ENCODE measurements around the gene AXL.
"Not testable (repeated sequence)": the region's sequence is repeated elsewhere in the genome, so short reads cannot be mapped to it uniquely, and the experiment has no call there.

Gene AXL
- total RNA-seq = 0 to 0.11 (median 0.04) reads per million in 3 experiments

GRCh38 chr19:41218615-41219507 lies at the start of gene AXL:
TSS of gene AXL (plus strand) at chr19:41219223. CDS start at chr19:41219393, 170 bp downstream.
- DNase-seq = no peak

DNA sequence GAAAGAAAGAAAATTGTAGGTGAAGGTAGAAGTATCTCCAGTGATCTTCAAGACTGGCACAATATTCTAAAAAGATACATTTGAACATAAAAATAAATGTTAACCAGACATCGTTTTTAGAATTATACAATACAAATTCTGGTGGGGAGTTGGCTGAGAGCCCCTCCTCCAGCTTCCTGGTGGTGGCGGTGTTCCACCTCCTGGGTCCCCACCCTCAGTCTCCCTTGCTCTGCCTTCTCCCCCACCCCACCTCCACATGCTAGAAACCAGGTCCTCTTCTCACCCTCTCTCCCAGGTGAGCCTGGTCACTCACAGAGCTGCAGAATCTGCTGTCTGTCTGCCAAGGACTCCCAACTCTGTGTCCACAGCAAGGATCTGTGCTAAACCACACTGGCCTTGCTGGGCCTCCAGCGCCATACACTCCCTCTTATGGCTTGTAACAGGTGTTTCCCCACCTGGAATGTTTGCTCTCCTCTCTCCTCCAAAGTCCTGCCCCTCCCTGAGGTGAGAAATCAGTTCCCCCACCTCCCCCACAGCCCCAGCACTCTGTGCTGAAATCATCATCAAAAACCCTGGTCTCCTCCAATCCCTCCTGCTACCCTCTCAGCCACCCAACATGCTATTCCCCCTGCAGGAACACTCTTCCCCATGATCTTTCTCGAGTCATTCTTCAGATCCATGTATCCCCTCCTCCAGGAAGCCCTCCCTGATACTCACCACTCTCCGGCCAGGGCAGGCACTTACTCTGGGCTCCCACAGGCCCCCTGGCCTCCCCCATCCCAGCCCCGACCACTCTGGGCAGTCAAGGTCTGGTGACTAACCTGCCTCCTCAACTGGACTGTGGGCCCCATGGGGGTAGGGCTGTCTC lies 46.5 kb upstream of the AXL start:
- no peak for DNase-seq

GRCh38 chr19:41174297-41174928 lies 44.6 kb upstream of the AXL start:
- DNase-seq = no peak

GRCh38 chr19:41175801-41176777 lies 42.9 kb upstream of the AXL start:
- DNase-seq = peak; percentile 11

DNA sequence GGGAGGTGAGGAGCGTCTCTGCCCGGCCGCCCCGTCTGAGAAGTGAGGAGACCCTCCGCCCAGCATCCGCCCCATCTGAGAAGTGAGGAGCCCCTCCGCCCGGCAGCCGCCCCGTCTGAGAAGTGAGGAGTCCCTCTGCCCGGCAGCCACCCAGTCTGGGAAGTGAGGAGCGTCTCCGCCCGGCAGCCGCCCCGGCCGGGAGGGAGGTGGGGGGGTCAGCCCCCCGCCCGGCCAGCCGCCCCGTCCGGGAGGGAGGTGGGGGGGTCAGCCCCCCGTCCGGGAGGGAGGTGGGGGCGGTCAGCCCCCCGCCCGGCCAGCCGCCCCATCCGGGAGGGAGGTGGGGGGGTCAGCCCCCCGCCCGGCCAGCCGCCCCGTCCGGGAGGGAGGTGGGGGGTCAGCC lies 38.9 kb upstream of the AXL start:
- DNase-seq = not testable (repeated sequence)

GRCh38 chr19:41186971-41187883 lies 31.8 kb upstream of the AXL start:
- DNase-seq = no peak

DNA sequence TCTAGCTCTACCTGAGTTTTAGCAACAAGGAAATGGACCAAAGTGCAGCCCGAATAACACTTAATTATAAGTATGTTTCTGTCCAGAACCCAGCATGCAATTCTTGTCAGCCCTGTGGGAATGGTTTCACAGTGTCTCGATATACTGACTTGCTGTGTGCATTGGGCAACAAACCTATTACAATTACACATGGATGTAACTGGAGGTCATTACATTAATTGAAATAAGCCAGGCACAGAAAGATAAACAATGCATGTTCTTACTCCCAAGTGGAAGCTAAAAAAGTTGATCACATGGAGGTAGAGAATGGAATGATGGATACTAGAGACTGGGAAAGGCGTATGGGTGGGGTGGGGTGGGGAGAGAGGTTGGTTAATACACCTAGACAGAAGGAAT lies 31.1 kb upstream of the AXL start:
- DNase-seq = no peak

DNA sequence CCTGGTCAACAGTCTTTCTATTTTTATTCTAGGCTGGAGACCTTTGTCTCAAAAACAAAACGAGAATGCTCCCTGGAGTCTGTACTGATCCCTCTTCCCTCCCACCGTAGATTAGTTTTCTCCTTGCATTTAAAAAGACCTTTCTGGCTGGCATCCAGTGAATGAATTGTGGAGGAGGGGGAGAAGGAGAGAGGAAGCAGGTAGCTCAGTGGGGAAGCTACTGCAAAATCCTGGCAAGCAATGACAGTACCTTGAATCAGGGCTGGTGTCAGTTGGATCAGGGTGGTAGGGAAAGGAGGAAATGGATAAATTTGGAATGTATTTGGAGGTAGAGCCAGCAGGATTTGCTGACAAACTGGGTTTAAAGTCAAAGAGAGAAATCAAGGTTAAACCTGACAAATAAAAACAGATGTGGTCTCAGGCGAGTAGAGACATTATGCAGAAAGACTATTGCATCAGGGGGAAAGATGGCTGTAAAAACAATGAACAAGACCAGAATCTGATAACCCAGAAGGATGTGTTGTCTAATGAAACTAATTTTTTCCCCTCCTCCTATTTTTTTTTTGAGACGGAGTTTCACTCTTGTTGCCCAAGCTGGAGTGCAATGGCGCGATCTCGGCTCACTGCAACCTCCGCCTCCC lies 29.5 kb upstream of the AXL start:
- DNase-seq = no peak

DNA sequence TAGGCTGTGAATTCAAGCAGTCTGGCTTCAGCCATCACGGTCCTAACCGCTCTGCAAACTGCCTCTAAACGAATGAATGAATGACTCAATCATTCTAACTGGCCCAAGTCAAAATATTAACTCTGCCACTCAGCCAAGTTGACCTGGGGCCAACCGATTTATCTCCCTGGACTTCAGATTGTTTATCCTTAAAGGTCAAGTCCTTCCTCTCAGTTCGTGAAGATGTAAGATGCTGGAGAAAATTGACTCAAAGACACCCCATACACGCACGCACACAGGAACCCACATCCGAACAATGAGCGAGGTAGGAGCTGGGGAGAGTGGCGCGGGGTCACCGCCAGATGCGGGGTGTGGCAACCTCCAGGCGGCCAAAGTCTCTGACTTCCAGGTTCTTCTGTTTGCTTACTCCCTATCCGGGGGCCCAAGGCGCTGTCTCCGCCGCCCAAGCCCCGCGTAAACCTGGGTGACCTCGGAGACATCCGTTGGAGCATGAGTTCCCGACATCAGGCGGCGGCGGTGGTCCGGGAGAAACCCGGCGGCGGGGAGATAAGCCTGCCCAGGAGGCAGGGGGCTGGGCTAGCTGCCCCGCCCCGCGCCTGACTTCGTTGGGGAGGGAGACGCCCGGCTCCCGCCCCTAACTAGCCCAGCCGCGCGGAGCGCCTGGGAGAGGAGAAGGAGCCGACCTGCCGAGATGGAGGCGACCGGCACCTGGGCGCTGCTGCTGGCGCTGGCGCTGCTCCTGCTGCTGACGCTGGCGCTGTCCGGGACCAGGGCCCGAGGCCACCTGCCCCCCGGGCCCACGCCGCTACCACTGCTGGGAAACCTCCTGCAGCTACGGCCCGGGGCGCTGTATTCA lies 26.2 kb upstream of the AXL start, which contains the start of gene CYP2S1:
TSS of gene CYP2S1 (plus strand) at position 646 of the 856 bp plus-strand sequence. CDS start at position 692, 46 bp downstream.
- no peak for DNase-seq

GRCh38 chr19:41193430-41194156 lies 25.4 kb upstream of the AXL start:
- no peak for DNase-seq

- no peak for DNase-seq
Measured at GRCh38 chr19:41194157-41194552, 24.9 kb upstream of the AXL start.

GRCh38 chr19:41195675-41196497 lies 23.1 kb upstream of the AXL start:
- DNase-seq = no peak

DNA sequence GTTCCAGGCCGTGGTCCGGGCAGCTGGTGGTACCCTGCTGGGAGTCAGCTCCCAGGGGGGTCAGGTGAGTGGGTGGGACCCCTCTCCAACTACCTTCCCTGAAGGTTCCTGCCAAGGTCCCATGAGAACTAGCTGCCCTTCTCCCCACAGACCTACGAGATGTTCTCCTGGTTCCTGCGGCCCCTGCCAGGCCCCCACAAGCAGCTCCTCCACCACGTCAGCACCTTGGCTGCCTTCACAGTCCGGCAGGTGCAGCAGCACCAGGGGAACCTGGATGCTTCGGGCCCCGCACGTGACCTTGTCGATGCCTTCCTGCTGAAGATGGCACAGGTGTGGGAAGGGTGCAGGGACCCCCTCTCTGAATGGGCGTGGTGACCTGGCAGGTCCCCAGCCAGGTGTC lies 20.5 kb upstream of the AXL start:
- no peak for DNase-seq

DNA sequence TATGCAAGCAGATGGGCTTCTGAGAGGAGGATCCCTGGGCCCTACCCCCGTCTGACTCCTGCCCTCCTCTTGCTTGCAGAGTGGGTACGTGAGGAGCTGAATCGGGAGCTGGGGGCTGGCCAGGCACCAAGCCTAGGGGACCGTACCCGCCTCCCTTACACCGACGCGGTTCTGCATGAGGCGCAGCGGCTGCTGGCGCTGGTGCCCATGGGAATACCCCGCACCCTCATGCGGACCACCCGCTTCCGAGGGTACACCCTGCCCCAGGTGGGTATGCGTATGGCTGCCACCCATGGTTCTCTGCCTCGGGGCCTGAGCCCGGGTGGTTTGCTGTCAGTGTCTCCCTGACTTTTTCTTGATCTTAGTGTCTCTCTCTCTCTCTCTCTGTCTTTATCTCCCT lies 15.7 kb upstream of the AXL start:
- DNase-seq = no peak

GRCh38 chr19:41204338-41204737 lies 14.7 kb upstream of the AXL start:
- peak; percentile 83 for DNase-seq

DNA sequence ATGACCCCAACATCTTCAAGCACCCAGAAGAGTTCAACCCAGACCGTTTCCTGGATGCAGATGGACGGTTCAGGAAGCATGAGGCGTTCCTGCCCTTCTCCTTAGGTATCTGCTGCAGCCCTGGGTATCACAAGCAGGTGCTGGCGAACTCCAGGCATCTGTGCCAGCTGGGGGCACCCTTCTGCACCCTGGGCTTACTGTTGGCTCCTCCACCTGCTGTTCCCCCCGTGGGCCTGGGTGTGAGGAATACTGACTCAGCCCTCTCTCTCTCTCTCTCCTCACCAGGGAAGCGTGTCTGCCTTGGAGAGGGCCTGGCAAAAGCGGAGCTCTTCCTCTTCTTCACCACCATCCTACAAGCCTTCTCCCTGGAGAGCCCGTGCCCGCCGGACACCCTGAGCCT lies 13.0 kb upstream of the AXL start:
- no peak for DNase-seq

DNA sequence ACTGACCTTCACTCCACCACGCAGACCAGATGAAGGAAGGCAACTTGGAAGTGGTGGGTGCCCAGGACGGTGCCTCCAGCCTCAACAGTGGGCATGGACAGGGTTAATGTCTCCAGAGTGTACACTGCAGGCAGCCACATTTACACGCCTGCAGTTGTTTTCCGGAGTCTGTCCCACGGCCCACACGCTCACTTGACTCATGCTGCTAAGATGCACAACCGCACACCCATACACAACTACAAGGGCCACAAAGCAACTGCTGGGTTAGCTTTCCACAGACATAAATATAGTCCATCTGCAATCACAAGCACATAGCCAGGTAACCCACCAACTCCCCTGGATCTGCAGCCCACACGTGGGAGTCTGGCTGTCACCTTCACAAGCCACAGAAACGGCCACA lies 12.6 kb upstream of the AXL start:
- no peak for DNase-seq

Measured in central memory CD4-positive, alpha-beta T cell (primary cell).